DOHH2 (cell line): ENCODE data around the gene ACP4.
"Not testable (repeated sequence)": the region's sequence is repeated elsewhere in the genome, so short reads cannot be mapped to it uniquely, and the experiment has no call there.

Source experiments
- EZH2phosphoT487 ChIP-seq: fragments of 200-600 bp; sonication (generic); IDR thresholded peaks from 2 replicates; pipeline ENCODE4 v1.6.1; 2017; ENCODE audit warnings: borderline replicate concordance, mild to moderate bottlenecking, antibody characterized with exemption, low read length, moderate library complexity, mixed read lengths
- TF ChIP-seq, protein P1 (sequence below): fragments of 200-600 bp; sonication (generic); IDR thresholded peaks from one replicate; pipeline ENCODE4 v1.5.1; 2014; ENCODE audit warnings: antibody characterized with exemption, mild to moderate bottlenecking, low read depth, low read length; ENCODE audit not compliant: poor library complexity, severe bottlenecking

DNA sequence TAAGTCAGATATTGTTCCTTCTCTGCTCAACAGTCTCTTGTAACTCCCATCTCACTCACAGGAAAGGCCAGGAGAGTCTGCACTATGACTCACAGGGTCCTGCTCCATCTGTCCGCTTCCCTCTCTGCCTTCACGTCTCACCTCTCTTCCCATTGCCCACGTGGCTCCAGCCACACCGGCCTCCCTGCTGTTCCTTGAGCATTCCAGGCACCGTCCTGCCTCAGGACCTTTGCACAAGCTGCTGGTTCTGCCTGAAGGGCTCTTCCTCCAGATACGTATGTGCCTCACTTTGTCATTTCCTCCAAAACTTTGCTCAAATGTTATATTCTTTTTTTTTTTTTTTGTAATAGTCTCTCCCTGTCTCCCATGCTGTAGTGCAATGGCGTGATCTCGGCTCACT lies 34.0 kb upstream of the ACP4 start:
- TF ChIP-seq, protein P1, sequence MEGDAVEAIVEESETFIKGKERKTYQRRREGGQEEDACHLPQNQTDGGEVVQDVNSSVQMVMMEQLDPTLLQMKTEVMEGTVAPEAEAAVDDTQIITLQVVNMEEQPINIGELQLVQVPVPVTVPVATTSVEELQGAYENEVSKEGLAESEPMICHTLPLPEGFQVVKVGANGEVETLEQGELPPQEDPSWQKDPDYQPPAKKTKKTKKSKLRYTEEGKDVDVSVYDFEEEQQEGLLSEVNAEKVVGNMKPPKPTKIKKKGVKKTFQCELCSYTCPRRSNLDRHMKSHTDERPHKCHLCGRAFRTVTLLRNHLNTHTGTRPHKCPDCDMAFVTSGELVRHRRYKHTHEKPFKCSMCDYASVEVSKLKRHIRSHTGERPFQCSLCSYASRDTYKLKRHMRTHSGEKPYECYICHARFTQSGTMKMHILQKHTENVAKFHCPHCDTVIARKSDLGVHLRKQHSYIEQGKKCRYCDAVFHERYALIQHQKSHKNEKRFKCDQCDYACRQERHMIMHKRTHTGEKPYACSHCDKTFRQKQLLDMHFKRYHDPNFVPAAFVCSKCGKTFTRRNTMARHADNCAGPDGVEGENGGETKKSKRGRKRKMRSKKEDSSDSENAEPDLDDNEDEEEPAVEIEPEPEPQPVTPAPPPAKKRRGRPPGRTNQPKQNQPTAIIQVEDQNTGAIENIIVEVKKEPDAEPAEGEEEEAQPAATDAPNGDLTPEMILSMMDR = not testable (repeated sequence)
- TF ChIP-seq EZH2phosphoT487 = not testable (repeated sequence)
